Left colon (tissue), 2 donors: ENCODE measurements around the gene LY6G6F. TPM values are rescaled to one million over a fixed set of nuclear protein-coding genes. Genes with fewer than 3 reads are reported as not detected.

Experiments used
- ATAC-seq: fragments of 200-7000 bp; cut with Tn5 transposase; one replicate; pipeline ENCODE4 v1.9.1; 2020; ENCODE audit warnings: mild to moderate bottlenecking, moderate library complexity
- DNase-seq, 2 donors: peaks; one replicate each; pipeline ENCODE4 v3.0.0-alpha.2; 2020
- intact Hi-C, 2 donors: fragments of 100-400 bp; cut with DNase I in 1 of 2; cut with micrococcal nuclease in 1 of 2; formaldehyde crosslinking; loops; one replicate each; pipeline versions ENCODE4 v1.11.2 to v1.14.0; 2022; cut with DNase I, micrococcal nuclease
- long read RNA-seq: library from polyadenylated mRNA; unstranded; transcript quantifications from one replicate; pipeline ENCODE4 v2.0.0, GENCODE V29; 2021
- total RNA-seq, 2 donors: library from RNA; stranded (reverse); fragmentation: NEBNext Ultra II Directional; extraction: Animal tissue kit (Norgen Biotek cat#: 25700); gene quantifications; one replicate each; pipeline ENCODE4 v1.2.1, GENCODE V29; 2021
- donor health status: DM: no; HTN: no; CAD: no.
- donor health status: DM: yes; HTN: yes; CAD: no.

LY6G6F gene, protein sequence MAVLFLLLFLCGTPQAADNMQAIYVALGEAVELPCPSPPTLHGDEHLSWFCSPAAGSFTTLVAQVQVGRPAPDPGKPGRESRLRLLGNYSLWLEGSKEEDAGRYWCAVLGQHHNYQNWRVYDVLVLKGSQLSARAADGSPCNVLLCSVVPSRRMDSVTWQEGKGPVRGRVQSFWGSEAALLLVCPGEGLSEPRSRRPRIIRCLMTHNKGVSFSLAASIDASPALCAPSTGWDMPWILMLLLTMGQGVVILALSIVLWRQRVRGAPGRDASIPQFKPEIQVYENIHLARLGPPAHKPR
- total RNA-seq = not detected
- long read RNA-seq = 0 reads

DNA sequence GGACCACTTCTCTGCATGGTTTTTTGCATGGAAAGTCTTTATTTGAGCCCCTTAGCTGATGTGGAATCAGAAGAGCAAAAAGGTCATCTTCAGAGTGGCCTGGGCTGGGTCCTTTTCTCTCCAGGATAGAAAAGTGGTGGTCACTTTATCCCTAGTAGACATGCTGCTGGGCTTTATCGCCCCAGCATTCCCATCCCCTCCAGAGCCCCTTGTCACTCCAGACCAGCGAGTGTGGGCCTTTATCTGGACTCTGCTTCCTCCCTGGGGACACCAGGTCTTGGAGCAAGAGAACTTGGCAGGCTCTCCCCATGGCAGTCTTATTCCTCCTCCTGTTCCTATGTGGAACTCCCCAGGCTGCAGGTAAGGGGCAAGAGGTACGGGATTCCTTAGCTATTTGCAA is at the start of gene LY6G6F:
TSS of gene LY6G6F (plus strand) at position 268 of the 400 bp plus-strand sequence. CDS start at position 309, 41 bp downstream.
- DNase-seq (no peak), ATAC-seq (no peak)
- intact Hi-C loops = no loop called here

DNA sequence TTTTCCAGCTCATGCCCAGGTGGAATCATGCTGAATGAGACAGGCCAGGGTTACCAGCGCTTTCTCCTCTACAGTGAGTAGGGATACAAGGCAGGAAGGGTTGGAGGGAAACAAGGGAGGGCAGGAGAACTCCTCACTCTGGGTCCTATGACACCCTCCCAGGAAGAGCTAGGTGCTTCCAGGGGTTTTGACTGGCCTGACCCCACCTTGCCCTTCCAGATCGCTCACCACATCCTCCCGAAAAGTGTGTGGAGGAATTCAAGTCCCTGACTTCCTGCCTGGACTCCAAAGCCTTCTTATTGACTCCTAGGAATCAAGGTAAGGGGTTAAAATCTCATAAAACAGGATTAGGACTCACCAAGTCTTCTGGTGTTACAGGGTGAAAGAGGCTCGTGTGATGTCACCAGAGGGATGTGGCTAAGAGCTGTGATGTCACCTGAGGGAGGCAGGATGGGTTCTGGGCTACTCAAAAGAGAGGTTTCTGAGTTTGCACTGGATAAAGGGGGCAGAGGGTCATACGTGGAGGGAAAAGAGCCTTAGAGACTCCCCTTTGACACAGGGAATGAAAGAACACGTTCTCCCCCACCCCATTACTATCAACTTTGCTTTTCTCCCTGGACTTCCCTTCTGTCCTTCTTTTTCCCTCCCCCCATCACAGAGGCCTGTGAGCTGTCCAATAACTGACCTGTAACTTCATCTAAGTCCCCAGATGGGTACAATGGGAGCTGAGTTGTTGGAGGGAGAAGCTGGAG is 49.1 kb upstream of the LY6G6F start:
- DNase-seq (no peak), ATAC-seq (no peak)
- intact Hi-C loops = no loop called here

DNA sequence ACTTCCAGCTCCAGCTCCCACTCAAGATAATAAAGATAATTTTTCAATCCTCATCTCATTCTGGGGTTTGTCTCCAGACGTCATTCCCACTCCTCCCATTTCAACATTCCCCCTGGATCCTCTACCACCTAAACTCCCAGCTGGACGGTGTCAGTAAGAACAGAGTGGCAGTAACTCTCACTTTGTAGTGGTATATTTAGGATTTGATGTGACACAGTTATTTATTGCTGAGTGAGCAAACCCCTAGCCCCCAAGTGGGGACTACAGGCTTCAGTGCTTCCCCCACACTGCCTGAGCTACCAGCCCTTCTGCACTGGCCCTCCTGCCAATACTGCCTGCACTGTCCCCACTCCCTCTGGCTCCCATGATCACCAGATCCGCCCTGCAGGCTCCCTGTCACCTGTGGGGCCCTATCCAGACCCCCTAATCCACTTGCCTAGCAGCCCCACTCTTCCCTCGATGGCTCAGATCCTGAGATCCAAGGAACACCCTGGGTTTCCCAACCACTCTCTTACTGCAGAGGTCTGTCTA is 48.4 kb upstream of the LY6G6F start:
- DNase-seq (no peak), ATAC-seq (no peak)
- intact Hi-C loops = no loop called here

DNA sequence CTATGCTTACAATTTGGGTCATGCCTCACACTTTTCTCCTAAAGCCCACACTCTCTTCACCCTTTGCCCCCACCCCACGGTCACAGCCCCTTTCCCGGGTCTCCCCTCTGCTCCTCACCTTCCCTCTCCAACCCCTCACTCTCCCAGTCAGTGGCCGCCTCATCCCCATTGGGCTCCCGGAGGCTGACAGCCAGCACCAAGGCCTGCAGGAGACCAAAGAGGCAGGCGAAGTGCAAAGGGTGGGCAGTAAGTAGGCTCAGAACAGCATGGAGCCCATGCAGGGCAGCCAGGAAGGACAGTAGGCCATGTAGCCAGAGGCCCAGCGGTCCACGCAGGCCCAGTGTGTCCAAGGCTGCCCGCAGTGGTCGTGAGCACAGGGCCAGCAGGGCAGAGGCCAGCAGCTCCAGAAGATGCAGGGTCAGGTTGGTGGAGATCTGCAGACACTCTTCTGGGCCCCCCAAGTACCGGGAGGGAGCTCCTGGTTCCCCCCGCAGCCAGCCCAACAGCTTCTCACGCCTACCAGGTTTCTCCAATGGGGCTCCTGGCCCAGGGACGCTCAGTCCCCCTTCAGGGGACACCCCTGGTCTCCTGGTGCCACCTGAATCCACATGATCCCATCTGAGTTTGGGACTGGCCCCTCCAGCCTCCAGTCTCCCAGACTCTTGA is 47.5 kb upstream of the LY6G6F start:
- ATAC-seq (no peak), DNase-seq (peak in 1 of 2 donors; percentile 15)
- intact Hi-C loops = no loop called here

DNA sequence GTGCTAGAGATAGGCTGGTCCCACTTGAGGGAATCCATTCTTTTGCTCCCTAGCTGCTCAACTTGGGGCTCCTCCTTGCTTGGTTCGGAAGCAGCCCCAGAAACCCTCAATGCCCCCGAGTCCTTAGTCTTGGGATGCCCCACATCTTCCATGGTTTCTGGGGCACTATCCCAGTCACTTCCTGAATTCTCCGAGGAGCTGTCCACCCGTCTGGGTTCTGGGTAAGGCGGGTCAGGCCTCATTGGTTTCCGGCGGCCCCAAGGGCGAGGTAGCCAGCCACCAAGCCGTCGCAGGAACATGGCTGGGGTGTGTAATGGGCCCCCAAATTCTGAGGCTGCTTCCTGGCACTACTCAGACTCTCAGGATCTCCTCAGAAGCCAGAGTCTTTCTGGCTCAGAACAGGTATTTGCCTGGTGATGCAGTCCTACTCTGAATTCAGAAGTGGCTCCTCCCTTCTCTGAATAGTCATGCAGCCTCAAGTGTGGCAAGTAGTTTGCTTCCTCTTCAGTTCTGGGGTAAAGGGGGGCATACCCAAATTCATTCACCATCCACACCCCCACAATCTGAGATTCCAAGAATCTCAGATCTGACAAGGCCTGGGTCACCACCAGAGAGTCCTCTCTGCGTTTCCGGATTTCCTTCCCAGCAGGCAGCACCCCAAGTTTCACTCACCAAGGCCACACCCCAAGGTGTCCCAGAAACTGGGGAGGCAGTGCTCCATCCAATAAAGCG is 46.9 kb upstream of the LY6G6F start:
- peak in 1 of 2 donors; percentile 57 for DNase-seq
- ATAC-seq = peak; percentile 45
- intact Hi-C loops = no loop called here

DNA sequence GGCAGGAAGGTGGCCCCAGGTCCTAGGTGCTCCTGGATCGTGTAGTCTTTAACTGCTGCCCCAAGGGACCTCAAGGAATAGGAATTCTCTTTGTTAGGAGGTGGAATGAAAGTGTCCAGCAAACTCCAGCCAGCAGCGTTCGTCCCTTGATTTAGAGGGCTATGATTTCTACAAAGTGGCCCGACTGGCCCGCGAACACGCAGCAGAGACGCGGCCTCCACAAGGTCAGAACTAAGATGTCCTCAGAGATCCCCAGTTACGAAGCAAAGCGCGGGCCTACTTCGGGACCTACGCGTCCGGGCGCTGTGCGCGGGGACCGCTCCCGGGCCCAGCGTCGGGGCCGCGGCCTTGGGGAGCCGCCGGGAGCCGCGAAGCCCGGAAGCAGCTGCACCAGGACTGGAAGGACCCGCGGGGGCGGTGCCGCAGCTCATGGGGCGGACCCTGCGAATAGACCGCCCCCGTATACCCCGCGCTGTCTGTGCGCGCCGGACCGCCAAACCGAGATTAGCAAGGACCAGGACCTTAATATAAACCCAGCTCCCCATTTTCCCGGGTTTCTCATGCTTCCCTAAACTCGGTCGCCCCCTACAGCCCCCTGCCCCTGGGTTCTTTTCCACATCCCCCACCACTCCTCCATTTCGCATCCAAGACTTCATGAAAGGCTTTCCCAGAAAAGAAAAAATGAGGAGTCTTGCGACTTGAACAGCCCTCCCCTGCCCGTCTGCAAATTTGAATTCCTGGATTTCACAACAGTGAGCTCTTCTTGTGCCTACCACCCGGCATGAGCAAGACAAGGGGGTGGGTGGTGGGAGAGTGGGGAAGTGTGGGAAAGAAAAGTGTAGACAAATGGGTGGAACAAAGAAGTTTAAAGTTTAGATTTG is 46.0 kb upstream of the LY6G6F start, which contains the start of gene C6orf47:
TSS of gene C6orf47 (minus strand) at position 398 of the 881 bp plus-strand sequence. CDS start 831 bp downstream, outside the sequence.
- DNase-seq (peak; percentile 88 to 92), ATAC-seq (peak; percentile 74)
- intact Hi-C loops = no loop called here

DNA sequence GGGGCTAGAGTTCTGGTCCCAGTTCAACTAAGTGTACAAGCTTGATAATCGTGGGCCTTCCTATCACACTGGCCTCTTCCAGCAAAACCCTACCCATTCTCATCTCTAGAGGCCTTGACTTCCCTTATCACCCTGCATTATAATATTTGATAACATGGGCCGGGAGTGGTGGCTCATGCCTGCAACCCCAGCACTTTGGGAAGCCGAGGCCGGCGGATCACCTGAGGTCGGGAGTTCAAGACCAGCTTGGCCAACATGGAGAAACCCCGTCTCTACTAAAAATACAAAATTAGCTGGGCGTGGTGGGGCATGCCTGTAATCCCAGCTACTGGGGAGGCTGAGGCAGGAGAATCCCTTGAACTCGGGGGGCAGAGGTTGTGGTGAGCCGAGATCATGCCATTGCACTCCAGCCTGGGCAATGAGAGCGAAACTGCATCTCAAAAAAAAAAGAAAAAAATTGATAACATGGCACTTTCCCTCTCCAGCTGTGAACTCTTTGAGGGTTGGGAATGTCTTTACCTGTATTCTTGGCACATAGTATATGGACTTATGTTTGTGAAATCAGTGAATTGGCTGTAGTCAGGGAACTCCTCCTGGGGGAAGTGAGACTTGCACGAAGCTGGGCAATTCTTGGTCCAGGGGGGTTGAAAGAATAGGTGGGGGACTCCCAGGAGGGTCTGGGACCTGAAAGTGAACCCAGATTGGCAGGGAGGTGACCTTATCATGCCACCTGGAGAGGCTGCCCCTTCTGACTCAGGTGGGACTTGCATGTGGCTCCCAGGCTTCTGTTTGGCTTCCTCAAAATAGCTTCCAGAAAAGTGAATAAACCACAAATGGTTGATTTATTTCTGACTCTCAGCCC is 45.2 kb upstream of the LY6G6F start:
- no peak for ATAC-seq
- intact Hi-C loops = no loop called here
- DNase-seq = no peak

DNA sequence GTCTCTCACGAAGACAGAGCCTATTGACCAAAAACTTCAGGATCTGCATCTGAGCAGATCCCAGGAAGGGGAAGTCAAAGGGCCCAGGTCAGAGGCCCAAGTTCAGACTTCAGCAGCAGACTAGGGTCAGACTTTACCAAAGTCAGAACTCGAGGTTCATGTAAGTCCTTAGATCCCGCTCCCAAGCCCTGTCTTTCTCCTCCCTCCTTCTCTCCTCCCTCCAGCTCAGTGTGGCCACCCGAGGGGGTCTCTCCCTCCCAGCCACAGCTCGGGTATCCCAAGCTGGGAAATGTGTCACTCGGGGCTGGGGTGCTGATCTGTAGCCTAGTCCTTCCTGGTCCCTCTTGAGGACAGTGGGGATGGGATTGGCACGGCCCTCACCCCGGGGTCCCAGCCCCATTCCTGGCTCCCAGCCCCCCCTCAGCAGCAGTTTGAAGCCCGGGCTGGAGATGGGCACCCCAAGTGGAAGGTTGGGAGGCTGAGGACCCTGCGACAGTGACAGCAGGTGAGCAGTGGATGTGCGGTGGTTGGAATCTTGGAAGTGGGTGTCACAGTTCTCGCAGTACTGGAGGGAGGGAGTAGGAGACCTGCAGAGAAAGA is 44.4 kb upstream of the LY6G6F start:
- ATAC-seq = no peak
- intact Hi-C loops = no loop called here
- no peak for DNase-seq

DNA sequence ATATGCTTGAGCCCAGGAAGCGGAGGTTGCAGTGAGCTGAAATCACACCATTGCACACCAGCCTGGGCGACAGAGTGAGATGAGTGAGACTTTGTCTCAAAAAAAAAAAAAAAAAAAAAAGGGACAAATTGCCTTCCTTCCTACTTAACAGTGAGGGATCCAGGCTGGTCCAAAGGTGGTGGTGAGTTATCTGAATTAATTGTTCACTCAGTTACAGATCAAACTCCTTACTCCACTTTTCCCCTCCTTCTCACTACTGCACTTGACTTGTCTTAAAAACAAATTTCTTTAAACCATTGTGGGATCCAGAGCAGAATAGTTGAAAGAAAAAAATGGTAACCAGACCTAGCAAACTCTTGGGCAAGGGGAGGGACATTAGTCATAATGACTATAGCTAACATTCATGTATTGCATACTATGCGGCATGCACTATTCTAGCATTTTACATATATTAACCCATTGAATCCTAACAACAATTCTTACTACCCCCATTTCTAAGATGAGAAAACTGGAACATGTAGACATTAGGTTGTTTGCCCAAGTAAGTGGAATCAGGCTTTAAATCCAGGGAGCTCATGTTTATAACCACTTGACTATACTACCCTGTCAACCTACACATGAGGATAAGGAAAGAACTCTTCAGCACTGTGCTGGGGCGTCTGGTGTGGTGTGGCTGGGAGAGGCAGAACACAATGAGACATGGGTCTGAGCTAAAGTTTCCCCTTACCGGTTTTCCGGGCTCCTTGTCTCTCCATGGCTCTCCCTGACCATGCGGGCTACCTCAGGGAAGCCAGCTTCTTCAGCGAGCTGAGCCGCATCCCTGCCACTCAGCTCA is 43.3 kb upstream of the LY6G6F start:
- ATAC-seq (no peak), DNase-seq (no peak)
- intact Hi-C loops = no loop called here

DNA sequence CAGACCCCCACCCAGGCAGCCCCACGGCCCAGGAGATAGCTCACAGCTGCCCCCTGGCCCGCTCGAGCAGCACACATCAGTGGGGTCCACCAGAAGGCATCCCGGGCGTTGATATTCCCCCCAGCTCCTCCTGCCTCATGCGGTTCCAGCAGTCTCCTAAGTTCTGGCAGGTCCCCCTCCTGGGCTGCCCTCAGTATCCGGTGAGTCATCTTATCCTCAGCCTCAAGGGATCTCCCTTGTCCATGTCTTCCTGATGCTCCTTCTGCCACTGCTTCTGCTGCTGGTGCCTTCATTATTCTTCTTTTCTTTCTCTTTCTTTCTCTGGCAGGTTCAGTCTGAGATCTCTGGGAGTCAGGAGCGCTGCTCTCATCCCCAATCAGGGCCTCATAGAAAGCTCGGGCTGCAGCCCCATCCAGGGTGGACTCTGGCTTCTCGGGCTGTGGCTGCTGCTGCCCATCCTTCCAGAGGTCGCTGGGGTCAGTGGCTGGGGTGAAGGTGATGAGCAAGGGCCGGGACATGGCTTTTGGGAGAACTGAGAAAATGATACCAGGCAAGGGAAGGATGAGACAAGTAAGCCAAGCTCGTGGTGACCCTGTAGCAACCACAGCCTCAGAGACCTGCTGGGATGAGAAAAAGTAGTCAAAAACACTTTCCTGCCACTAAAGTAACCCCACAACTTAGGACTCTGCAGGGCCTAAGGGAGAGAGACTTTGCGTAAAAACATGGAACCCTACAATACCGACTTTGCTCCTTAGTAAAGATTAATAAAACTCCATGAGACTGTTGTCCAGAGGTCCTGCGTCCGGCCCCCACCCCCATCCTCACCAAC is 42.5 kb upstream of the LY6G6F start:
- DNase-seq (peak in 1 of 2 donors; percentile 41), ATAC-seq (no peak)
- intact Hi-C loops = no loop called here

DNA sequence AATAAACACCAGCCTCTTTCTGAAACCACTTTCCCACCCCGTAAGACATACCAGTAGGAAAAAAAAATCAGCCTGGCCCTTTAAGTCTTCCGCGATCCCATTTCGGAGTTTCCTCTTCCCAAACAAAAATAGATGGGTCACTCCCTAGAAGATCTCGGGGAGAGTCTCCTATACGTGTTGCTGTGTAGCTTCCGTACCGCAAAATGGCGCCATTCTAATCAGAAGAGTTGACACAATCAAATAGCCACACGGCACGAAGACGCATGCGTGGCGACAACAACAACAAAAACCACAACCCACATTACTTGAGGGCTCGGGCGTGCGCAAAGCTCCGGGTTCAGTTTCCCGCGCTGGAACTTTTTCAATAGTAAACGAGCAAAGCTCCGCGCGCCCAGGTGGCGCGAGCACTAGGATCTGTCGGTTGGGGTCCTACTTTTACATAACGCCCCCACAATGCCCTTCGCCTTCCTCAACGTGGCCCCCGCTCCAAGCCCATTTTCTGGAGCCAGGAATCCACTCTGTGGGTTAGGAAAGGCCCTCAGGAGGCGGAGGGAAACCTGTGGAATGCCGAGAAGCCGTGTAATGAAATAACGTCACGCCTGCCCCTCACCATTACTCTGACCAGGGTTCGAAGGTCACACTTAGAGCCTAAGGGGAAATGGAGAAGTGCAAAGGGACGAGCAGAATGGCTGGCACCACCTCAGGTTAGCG is 41.7 kb upstream of the LY6G6F start, which contains the start of gene GPANK1:
TSS of gene GPANK1 (minus strand) at position 208 of the 711 bp plus-strand sequence. CDS start 519 bp downstream, outside the sequence.
- peak; percentile 65 for ATAC-seq
- intact Hi-C loops = no loop called here
- DNase-seq = peak; percentile 93

DNA sequence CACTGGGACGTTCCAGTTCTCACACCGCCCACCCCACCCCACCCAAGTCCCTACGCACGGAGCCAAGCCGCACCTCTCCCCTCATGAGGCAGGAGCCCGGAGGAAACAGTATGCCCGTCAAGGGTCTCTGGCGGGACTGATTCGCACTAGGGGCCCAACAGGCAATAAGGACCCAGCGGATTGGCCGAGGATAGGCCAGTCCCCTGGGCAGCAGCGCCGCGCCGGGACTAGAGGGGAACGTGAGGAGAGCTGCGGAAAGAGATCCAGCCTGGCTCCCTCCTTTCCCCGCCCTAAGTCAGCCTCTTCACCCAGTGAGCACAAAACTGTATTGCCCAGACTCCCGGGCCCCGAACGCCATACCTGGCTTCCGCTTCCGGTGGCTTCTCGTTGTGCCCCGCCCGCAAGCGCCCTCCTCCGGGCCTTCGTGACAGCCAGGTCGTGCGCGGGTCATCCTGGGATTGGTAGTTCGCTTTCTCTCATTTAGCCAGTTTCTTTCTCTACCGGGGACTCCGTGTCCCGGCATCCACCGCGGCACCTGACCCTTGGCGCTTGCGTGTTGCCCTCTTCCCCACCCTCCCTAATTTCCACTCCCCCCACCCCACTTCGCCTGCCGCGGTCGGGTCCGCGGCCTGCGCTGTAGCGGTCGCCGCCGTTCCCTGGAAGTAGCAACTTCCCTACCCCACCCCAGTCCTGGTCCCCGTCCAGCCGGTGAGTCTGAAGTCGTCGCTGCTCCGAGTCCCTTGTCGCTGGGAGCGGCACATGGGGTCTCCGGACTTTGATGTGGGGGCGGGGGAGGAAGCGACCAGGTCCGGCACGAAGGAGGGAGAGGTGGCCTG is 40.9 kb upstream of the LY6G6F start, which contains the start of gene CSNK2B:
TSS of gene CSNK2B (plus strand) at position 580 of the 836 bp plus-strand sequence. CDS start 752 bp downstream, outside the sequence.
- DNase-seq (peak; percentile 99), ATAC-seq (peak; percentile 85)
- intact Hi-C loops = no loop called here

DNA sequence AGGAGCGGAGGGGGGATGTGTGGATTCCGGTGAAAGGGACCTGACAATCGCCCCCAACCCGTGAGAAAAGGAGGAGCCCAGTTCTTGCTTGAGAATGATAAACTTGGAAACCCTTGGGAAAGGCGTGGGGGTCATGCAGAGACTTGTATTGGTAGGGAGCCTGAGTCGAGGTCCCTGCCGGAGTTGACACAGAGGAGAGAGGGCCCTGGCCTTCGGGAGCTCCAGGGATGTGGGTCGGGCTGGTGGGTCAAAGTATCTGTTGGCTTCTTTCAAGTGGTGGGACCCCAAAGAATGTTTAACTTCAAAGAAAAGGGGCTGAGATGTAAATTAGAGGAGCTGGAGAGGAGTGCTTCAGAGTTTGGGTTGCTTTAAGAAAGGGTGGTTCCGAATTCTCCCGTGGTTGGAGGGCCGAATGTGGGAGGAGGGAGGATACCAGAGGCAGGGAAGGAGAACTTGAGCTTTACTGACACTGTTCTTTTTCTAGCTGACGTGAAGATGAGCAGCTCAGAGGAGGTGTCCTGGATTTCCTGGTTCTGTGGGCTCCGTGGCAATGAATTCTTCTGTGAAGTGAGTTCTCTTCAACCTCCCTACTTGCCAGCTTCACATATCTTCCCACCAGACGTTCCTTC is 40.2 kb upstream of the LY6G6F start:
- ATAC-seq (no peak), DNase-seq (no peak)
- intact Hi-C loops = no loop called here
